ENCODE measurements around the gene CTIF. TPM values are rescaled to one million over a fixed set of nuclear protein-coding genes. Genes with fewer than 3 reads are reported as not detected.

Gene CTIF
- total and polyA plus RNA-seq, 4 donors, result 10.6 to 26.7 (median 12.3) TPM

GRCh38 chr18:48836806-48837615, 298.2 kb downstream of the CTIF start:
- 97% methylated on average over 13 of the region's 13 CpGs for WGBS
- DNase-seq (ENCODE audit: low spot score), result no peak
- H3K9me3 ChIP-seq (ENCODE audit: control insufficient read depth in 4 of 4, low read length in 3 of 4), result no peaks in the 10 kb centered on the region
- no peaks in the 10 kb centered on the region for H3K36me3 ChIP-seq (ENCODE audit: control insufficient read depth in 4 of 4, insufficient read depth in 3 of 4, low read depth in 1 of 4, low read length in 3 of 4)
- H3K4me3 ChIP-seq (ENCODE audit: low read depth in 1 of 3, low read length in 3 of 3), result no peak overlapping the region
- H3K4me1 ChIP-seq (ENCODE audit: control insufficient read depth in 4 of 4, insufficient read depth in 4 of 4, low read length in 3 of 4), result no peaks in the 10 kb centered on the region
- TF ChIP-seq TAF1 (conservative IDR thresholded peaks at IDR 0.05) (no peak), HNF4A (conservative IDR thresholded peaks at IDR 0.05) (no peak), JUND (IDR thresholded peaks at IDR 0.05) (no peak), FOXA2 (IDR thresholded peaks at IDR 0.05) (no peak), CTCF (IDR thresholded peaks at IDR 0.05; ENCODE audit: low read depth, low read length, missing input control) (no peak), SP1 (IDR thresholded peaks at IDR 0.05) (no peak), MAX (IDR thresholded peaks at IDR 0.05) (no peak), HNF4G (IDR thresholded peaks at IDR 0.05) (no peak), RAD21 (IDR thresholded peaks at IDR 0.05) (no peak), ZBTB33 (IDR thresholded peaks at IDR 0.05) (no peak), FOXA1 (IDR thresholded peaks at IDR 0.05) (no peak), REST (IDR thresholded peaks at IDR 0.05) (no peak), EGR1 (IDR thresholded peaks at IDR 0.05; ENCODE audit: low read depth in 2 of 2) (no peak), RXRA (IDR thresholded peaks at IDR 0.05) (no peak), YY1 (IDR thresholded peaks at IDR 0.05) (no peak), NR2F2 (IDR thresholded peaks at IDR 0.05) (no peak), ATF3 (IDR thresholded peaks at IDR 0.05) (no peak)
- no peaks in the 10 kb centered on the region for H3K27me3 ChIP-seq (ENCODE audit: control insufficient read depth in 4 of 4, insufficient read depth in 4 of 4, low read length in 3 of 4)
- no peak overlapping the region for H3K9ac ChIP-seq (ENCODE audit: low read depth in 1 of 2, low read length in 2 of 2)
- no peak overlapping the region for H3K27ac ChIP-seq (ENCODE audit: low read depth in 1 of 2, low read length in 2 of 2)

Measured in liver (tissue), 9 donors.